ENCODE data around the gene SLC17A5.

DNA sequence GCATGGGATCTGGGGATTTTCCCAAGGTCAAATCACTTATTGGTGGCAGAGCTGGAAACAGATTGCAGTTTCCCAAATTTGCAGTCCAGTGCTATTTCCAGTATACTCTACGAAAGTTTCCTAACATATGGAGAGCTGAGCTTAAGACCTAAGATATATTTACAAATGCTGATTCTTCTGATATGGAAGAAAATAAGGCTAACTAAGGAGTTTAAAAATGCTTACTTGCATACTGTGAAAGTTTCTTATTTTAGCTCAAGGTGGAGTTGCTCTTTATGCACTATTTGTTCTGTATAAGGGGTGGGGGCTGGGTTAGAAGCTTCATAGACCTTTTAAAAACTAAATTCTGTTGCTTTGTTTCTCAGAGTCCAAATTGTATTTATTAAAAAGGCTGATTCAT is 49.7 kb upstream of the SLC17A5 start:
- no peak for TF ChIP-seq EZH2phosphoT487 (IDR thresholded peaks at IDR 0.05; ENCODE audit: insufficient read depth, low read depth)
- TF ChIP-seq EZH2 (IDR thresholded peaks at IDR 0.05; ENCODE audit: insufficient read depth, poor library complexity, severe bottlenecking), result no peak
